Esophagus squamous epithelium (tissue), 4 donors: ENCODE measurements around the gene ASB7.

ENCODE experiments used
- CTCF ChIP-seq, 6 experiments: fragments of 450-650 bp in 4 of 6; fragments of 200-600 bp in 2 of 6; sonication (generic) in 2 of 6; IDR thresholded peaks; one replicate each; pipeline ENCODE4 v1.5.1; 2016 to 2019; ENCODE audit warnings: antibody characterized with exemption in 6 of 6, mild to moderate bottlenecking in 4 of 6, moderate library complexity in 4 of 6
- POLR2A ChIP-seq, 4 donors: fragments of 450-650 bp; IDR thresholded peaks; one replicate each; pipeline ENCODE4 v1.6.1; 2017; ENCODE audit warnings: antibody characterized with exemption in 4 of 4, mild to moderate bottlenecking in 4 of 4, moderate library complexity in 3 of 4

- TF ChIP-seq CTCF (IDR thresholded peaks at IDR 0.05) = no peak
- no peak for TF ChIP-seq POLR2A (IDR thresholded peaks at IDR 0.05)
Measured at GRCh38 chr15:100573526-100573925, 28.9 kb upstream of the ASB7 start.
